ENCODE data around the gene TTC7B. TPM values are rescaled to one million over a fixed set of nuclear protein-coding genes. Genes with fewer than 3 reads are reported as not detected.

TTC7B gene
- total RNA-seq, 1 experiment from 2014 or later: 70.6 TPM

GRCh38 chr14:90613453-90613852, 202.8 kb downstream of the TTC7B start:
- no peak for TF ChIP-seq MAX (IDR thresholded peaks at IDR 0.05)
- no peak for TF ChIP-seq ATF3 (IDR thresholded peaks at IDR 0.05)
- no peak for TF ChIP-seq EZH2 (IDR thresholded peaks at IDR 0.05)
- TF ChIP-seq ZBTB33 (IDR thresholded peaks at IDR 0.05; ENCODE audit: extremely low read depth, insufficient replicate concordance, low read length): no peak
- no peak for TF ChIP-seq CEBPB (IDR thresholded peaks at IDR 0.05; ENCODE audit: low read depth)
- TF ChIP-seq SRF (IDR thresholded peaks at IDR 0.05; ENCODE audit: low read depth): no peak
- Histone ChIP-seq H3K9me3 (ENCODE audit: control insufficient read depth in 1 of 2, insufficient read depth in 1 of 2, low read depth in 1 of 2, low read length in 2 of 2) (no peaks in the 10 kb centered on the region), H3K27me3 (ENCODE audit: insufficient read depth, low read length) (no peaks in the 10 kb centered on the region), H2AFZ (ENCODE audit: low read depth, low read length, poor library complexity, severe bottlenecking) (no peak overlapping the region), H4K20me1 (ENCODE audit: insufficient read depth) (no peaks in the 10 kb centered on the region), H3K36me3 (ENCODE audit: control insufficient read depth in 1 of 2, insufficient read depth in 2 of 2, low read length in 2 of 2) (no peaks in the 10 kb centered on the region), H3K79me2 (ENCODE audit: insufficient read depth, low read length) (no peaks in the 10 kb centered on the region), H3K27ac (ENCODE audit: low read depth, low read length) (no peak overlapping the region), H3K4me1 (ENCODE audit: control insufficient read depth in 1 of 2, insufficient read depth in 2 of 2, low read length in 2 of 2) (no peaks in the 10 kb centered on the region), H3K4me2 (ENCODE audit: low read length) (no peak overlapping the region), H3K9me2 (ENCODE audit: insufficient read depth) (no peaks in the 10 kb centered on the region), H3K9ac (ENCODE audit: low read length) (no peak overlapping the region), H3K4me3 (replicated peaks in 1 of 2; ENCODE audit: low read depth in 1 of 2, low read length in 2 of 2) (no peak overlapping the region)
- DNase-seq (ENCODE audit: low read depth, low spot score) (no peak), ATAC-seq (no peak)
- ChIA-PET RAD21 (ENCODE audit: low non-redundant PET in 1 of 2, low total read pairs in 2 of 2, uncharacterized antibody in 2 of 2, unreplicated experiment in 2 of 2) (no interaction called here), POLR2A (no interaction called here), CTCF (no interaction called here)
- BruUV-seq (replicated peaks): no TSS peak
- intact Hi-C loops (cut with micrococcal nuclease): no loop called here

- Histone ChIP-seq H2AFZ (ENCODE audit: low read depth, low read length, poor library complexity, severe bottlenecking) (no peak overlapping the region), H3K4me1 (ENCODE audit: control insufficient read depth in 1 of 2, insufficient read depth in 2 of 2, low read length in 2 of 2) (no peaks in the 10 kb centered on the region), H3K27me3 (ENCODE audit: insufficient read depth, low read length) (no peaks in the 10 kb centered on the region), H3K9ac (ENCODE audit: low read length) (no peak overlapping the region), H3K36me3 (ENCODE audit: control insufficient read depth in 1 of 2, insufficient read depth in 2 of 2, low read length in 2 of 2) (no peaks in the 10 kb centered on the region), H3K9me3 (ENCODE audit: control insufficient read depth in 1 of 2, insufficient read depth in 1 of 2, low read depth in 1 of 2, low read length in 2 of 2) (no peaks in the 10 kb centered on the region), H3K9me2 (ENCODE audit: insufficient read depth) (no peaks in the 10 kb centered on the region), H3K4me2 (ENCODE audit: low read length) (no peak overlapping the region), H3K79me2 (ENCODE audit: insufficient read depth, low read length) (no peaks in the 10 kb centered on the region), H3K4me3 (replicated peaks in 1 of 2; ENCODE audit: low read depth in 1 of 2, low read length in 2 of 2) (no peak overlapping the region), H4K20me1 (ENCODE audit: insufficient read depth) (no peaks in the 10 kb centered on the region), H3K27ac (ENCODE audit: low read depth, low read length) (no peak overlapping the region)
- RAD21 ChIA-PET (ENCODE audit: low non-redundant PET in 1 of 2, low total read pairs in 2 of 2, uncharacterized antibody in 2 of 2, unreplicated experiment in 2 of 2): no interaction called here
- CTCF ChIA-PET: no interaction called here
- no TSS peak for BruUV-seq (replicated peaks)
- DNase-seq (ENCODE audit: low read depth, low spot score) (no peak), ATAC-seq (no peak)
- intact Hi-C loops (cut with micrococcal nuclease): no loop called here
- POLR2A ChIA-PET: no interaction called here
- TF ChIP-seq CEBPB (IDR thresholded peaks at IDR 0.05; ENCODE audit: low read depth) (no peak), REST (IDR thresholded peaks at IDR 0.05; ENCODE audit: low read depth) (no peak), ZNF274 (IDR thresholded peaks at IDR 0.05; ENCODE audit: low read depth, low read length) (no peak), ZBTB33 (IDR thresholded peaks at IDR 0.05; ENCODE audit: extremely low read depth, insufficient replicate concordance, low read length) (no peak), RAD21 (IDR thresholded peaks at IDR 0.05; ENCODE audit: low read depth) (no peak), POLR2AphosphoS5 (IDR thresholded peaks at IDR 0.05; ENCODE audit: low read depth, low read length) (no peak), POLR2A (IDR thresholded peaks at IDR 0.05; ENCODE audit: borderline replicate concordance, extremely low read depth, insufficient read depth, insufficient read length) (no peak), EZH2phosphoT487 (IDR thresholded peaks at IDR 0.05; ENCODE audit: borderline replicate concordance) (no peak), SRF (IDR thresholded peaks at IDR 0.05; ENCODE audit: low read depth) (no peak), EZH2 (IDR thresholded peaks at IDR 0.05) (no peak), CBX3 (IDR thresholded peaks at IDR 0.05; ENCODE audit: low read depth) (no peak)
Measured at GRCh38 chr14:90612801-90613200, 203.4 kb downstream of the TTC7B start.
